Right lobe of liver (tissue), 4 donors: ENCODE data around the gene RWDD2A.

Experiments used
- CTCF ChIP-seq, 4 donors: fragments of 200-600 bp in 3 of 4; fragments of 450-650 bp in 1 of 4; IDR thresholded peaks; one replicate each; pipeline versions ENCODE4 v1.5.1 to v1.8.0; 2016 to 2022; ENCODE audit warnings: antibody characterized with exemption in 4 of 4, mild to moderate bottlenecking in 2 of 4
- POLR2A ChIP-seq: fragments of 450-650 bp; IDR thresholded peaks from one replicate; pipeline ENCODE4 v1.6.1; 2017; ENCODE audit warnings: antibody characterized with exemption, mild to moderate bottlenecking
- donor health status: DM: no; HTN: no; CAD: no.
- donor health status: DM: no; HTN: no; CAD: no.
- donor health status: DM: no; HTN: yes; CAD: no.

- no peak for TF ChIP-seq CTCF (IDR thresholded peaks at IDR 0.05)
- TF ChIP-seq POLR2A: no peak
Observed at GRCh38 chr6:83220121-83220520, 27.0 kb downstream of the RWDD2A start.
